SK-N-SH (cell line): ENCODE results near the gene CREG1. TPM values are rescaled to one million over a fixed set of nuclear protein-coding genes. Genes with fewer than 3 reads are reported as not detected.

ENCODE experiments used
- CTCF ChIA-PET: fragments of 300-600, 350-600 bp; formaldehyde crosslinking; extraction: SDS; loops from one replicate; lab custom pipeline; 2021; lab: Yijun Ruan, JAX
- POLR2A ChIA-PET: fragments of 350-600 bp; sonication (Branson Sonifier 250); formaldehyde crosslinking; extraction: SDS; loops from one replicate; lab custom pipeline; 2020; ENCODE audit warnings: antibody characterized with exemption, inconsistent platforms; lab: Yijun Ruan, JAX
- DNase-seq: peaks from one replicate; pipeline ENCODE4 v3.0.0; 2012
- H2AFZ ChIP-seq: fragments of 200-600 bp; sonication (generic); 2 replicates; pipeline ENCODE4 v1.8.1; 2016; ENCODE audit warnings: antibody characterized with exemption, mild to moderate bottlenecking, low read depth
- H3F3A ChIP-seq: fragments of 200-600 bp; sonication (generic); replicated peaks from 2 replicates; pipeline ENCODE3; 2016; ENCODE audit warnings: antibody characterized with exemption, mild to moderate bottlenecking; ENCODE audit not compliant: insufficient read depth
- H3K27ac ChIP-seq, 2 experiments: fragments of 200-500 bp in 1 of 2; fragments of 200-600 bp in 1 of 2; sonication (Bioruptor generic) in 1 of 2; sonication (generic), shearing (Covaris generic) in 1 of 2; 2 replicates each; pipeline versions ENCODE4 v1.5.1 to v1.6.1; 2014 to 2016; ENCODE audit warnings: low read depth in 2 of 2, inconsistent platforms in 1 of 2, low read length in 1 of 2, mild to moderate bottlenecking in 1 of 2, mixed read lengths in 1 of 2
- H3K27me3 ChIP-seq: fragments of 200-600 bp; sonication (generic), shearing (Covaris generic); 2 replicates; pipeline ENCODE4 v1.6.1; 2016; ENCODE audit warnings: mixed run types; ENCODE audit not compliant: insufficient read depth
- H3K36me3 ChIP-seq, 2 experiments: fragments of 200-500 bp in 1 of 2; fragments of 200-600 bp in 1 of 2; sonication (Bioruptor generic) in 1 of 2; sonication (generic) in 1 of 2; replicated peaks in 1 of 2; 2 replicates each; pipeline versions ENCODE3 to v1.5.1; 2014 to 2016; ENCODE audit warnings: low read length in 1 of 2, mild to moderate bottlenecking in 1 of 2; ENCODE audit not compliant: insufficient read depth in 2 of 2, control insufficient read depth in 1 of 2
- H3K4me1 ChIP-seq, 2 experiments: fragments of 200-500 bp in 1 of 2; fragments of 200-600 bp in 1 of 2; sonication (Bioruptor generic) in 1 of 2; sonication (generic), shearing (Covaris generic) in 1 of 2; 2 replicates each; pipeline versions ENCODE4 v1.5.1 to v1.6.1; 2014 to 2016; ENCODE audit warnings: low read depth in 1 of 2, low read length in 1 of 2, mixed run types in 1 of 2; ENCODE audit not compliant: insufficient read depth in 2 of 2, control insufficient read depth in 1 of 2
- H3K4me2 ChIP-seq: fragments of 200-600 bp; sonication (generic), shearing (Covaris generic); 2 replicates; pipeline ENCODE4 v1.6.1; 2017; ENCODE audit warnings: mixed run types
- H3K4me3 ChIP-seq, 2 experiments: fragments of 200-500 bp in 1 of 2; fragments of 200-600 bp in 1 of 2; sonication (Bioruptor generic) in 1 of 2; sonication (generic), shearing (Covaris generic) in 1 of 2; 2 replicates each; pipeline versions ENCODE4 v1.5.1 to v1.8.1; 2014 to 2016; ENCODE audit warnings: low read depth in 2 of 2, inconsistent platforms in 1 of 2, low read length in 1 of 2, mild to moderate bottlenecking in 1 of 2, mixed read lengths in 1 of 2, moderate library complexity in 1 of 2
- H3K79me2 ChIP-seq: fragments of 200-600 bp; sonication (generic); 2 replicates; pipeline ENCODE4 v1.8.1; 2017; ENCODE audit warnings: mild to moderate bottlenecking; ENCODE audit not compliant: insufficient read depth
- H3K9ac ChIP-seq: fragments of 200-600 bp; sonication (generic); 2 replicates; pipeline ENCODE4 v1.6.1; 2017; ENCODE audit warnings: mixed run types
- H3K9me2 ChIP-seq: fragments of 200-600 bp; sonication (generic); 2 replicates; pipeline ENCODE4 v1.6.1; 2017; ENCODE audit warnings: mixed run types
- H3K9me3 ChIP-seq: fragments of 200-600 bp; sonication (generic); 2 replicates; pipeline ENCODE4 v1.6.1; 2017; ENCODE audit warnings: mixed run types, mild to moderate bottlenecking, moderate library complexity
- H4K20me1 ChIP-seq: fragments of 200-600 bp; sonication (generic); 2 replicates; pipeline ENCODE4 v1.6.1; 2017; ENCODE audit warnings: mild to moderate bottlenecking, mixed run types; ENCODE audit not compliant: insufficient read depth
- CHD2 ChIP-seq: fragments of 150-350 bp; IDR thresholded peaks from 2 replicates; pipeline ENCODE4 v1.6.1; 2018; ENCODE audit warnings: low read length; ENCODE audit not compliant: partially characterized antibody
- ELF1 ChIP-seq: IDR thresholded peaks from 2 replicates; pipeline ENCODE4 v1.4.0; 2012
- EP300 ChIP-seq, 2 experiments: IDR thresholded peaks; 2 replicates each; pipeline versions ENCODE4 v1.4.0 to v1.6.1; 2012; ENCODE audit warnings: borderline replicate concordance in 1 of 2, low read depth in 1 of 2, low read length in 1 of 2
- FOXM1 ChIP-seq: IDR thresholded peaks from 2 replicates; pipeline ENCODE4 v1.4.0; 2012; ENCODE audit warnings: low read depth, mild to moderate bottlenecking
- JUND ChIP-seq: IDR thresholded peaks from 2 replicates; pipeline ENCODE4 v1.4.0; 2012
- RFX5 ChIP-seq: IDR thresholded peaks from 2 replicates; pipeline ENCODE4 v1.6.1; 2012; ENCODE audit warnings: mild to moderate bottlenecking, improper control_type of control experiment, low read length
- SIN3A ChIP-seq: IDR thresholded peaks from 2 replicates; pipeline ENCODE4 v1.6.1; 2012; ENCODE audit warnings: low read depth, mild to moderate bottlenecking, low read length, moderate library complexity, borderline replicate concordance
- TCF12 ChIP-seq: IDR thresholded peaks from 2 replicates; pipeline ENCODE4 v1.4.0; 2012
- WGBS: methylation state at CpG from one replicate; pipeline ENCODE4 v1.1.6; 2017; ENCODE audit warnings: low lambda C conversion rate; 5-methylcytosine and 5-hydroxymethylcytosine counted together
- polyA plus RNA-seq, 3 experiments: library from polyadenylated mRNA; depleted of rRNA; stranded (reverse); fragments of >200 nt; gene quantifications; 2 replicates each; pipeline ENCODE4 v1.2.3, GENCODE V29; 2012
- TF ChIP-seq, protein P1 (sequence below): IDR thresholded peaks from 2 replicates; pipeline ENCODE4 v1.4.0; 2012; ENCODE audit warnings: low read depth, borderline replicate concordance
- TF ChIP-seq, protein P2 (sequence below): IDR thresholded peaks from 2 replicates; pipeline ENCODE4 v1.6.1; 2012; ENCODE audit warnings: mild to moderate bottlenecking, low read depth, low read length, moderate library complexity

CREG1 gene
- polyA plus RNA-seq, 1 of the 3 experiments (the other 2 are of a cell fraction) = 26.1 TPM

DNA sequence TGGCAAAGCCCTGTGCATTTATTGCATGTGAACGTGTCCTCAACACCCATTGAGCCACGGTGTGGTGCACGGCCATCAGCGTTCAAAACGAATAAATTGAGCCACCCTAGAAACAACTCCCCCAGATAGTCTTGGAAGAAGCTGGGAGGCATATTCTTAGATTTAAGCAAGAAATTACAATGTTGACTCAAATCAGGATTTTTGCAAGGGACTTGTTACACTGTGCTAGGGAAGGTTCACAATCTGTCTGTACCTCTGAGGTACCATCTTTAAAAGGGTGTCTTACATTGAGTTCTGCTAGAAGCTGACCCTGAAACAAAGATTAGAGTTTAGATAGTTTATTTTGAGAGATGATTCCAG lies 51.4 kb downstream of the CREG1 start (continued):
- TF ChIP-seq, protein P1, sequence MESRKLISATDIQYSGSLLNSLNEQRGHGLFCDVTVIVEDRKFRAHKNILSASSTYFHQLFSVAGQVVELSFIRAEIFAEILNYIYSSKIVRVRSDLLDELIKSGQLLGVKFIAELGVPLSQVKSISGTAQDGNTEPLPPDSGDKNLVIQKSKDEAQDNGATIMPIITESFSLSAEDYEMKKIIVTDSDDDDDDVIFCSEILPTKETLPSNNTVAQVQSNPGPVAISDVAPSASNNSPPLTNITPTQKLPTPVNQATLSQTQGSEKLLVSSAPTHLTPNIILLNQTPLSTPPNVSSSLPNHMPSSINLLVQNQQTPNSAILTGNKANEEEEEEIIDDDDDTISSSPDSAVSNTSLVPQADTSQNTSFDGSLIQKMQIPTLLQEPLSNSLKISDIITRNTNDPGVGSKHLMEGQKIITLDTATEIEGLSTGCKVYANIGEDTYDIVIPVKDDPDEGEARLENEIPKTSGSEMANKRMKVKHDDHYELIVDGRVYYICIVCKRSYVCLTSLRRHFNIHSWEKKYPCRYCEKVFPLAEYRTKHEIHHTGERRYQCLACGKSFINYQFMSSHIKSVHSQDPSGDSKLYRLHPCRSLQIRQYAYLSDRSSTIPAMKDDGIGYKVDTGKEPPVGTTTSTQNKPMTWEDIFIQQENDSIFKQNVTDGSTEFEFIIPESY = no peak
- TF ChIP-seq, all 33 proteins: peak for 0

DNA sequence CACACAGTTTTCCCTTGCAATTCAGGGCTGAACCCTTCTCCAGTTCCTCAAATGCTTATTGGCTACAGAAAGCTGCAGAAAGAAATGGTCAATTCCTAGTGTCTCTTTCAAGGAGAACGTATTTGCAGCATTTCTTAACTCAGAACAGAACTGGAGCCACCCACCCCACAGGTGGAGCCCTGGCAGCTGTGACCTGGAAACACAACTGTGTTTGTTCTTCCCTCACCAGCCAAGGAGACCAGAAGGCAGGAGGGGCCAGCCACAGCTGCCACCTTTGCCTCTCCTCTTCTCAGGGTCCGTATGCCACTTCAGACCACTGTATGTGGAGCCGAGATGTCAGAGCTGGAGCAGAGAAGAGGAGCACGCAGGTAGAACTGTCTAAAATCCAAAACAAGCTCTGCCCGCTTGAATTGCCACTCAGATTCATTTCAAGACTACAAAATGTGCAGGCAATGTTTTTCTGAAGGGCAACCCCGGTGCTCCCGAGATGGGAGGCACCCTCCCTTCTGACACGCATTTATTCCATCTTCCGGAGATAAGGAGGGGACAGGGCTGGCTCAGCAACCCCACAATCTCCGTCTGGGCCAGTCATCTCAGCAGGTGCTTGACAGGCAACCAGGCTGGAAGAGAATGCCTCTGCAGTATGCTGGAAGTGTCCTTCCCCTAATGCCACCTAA lies 51.9 kb downstream of the CREG1 start:
- ChIA-PET POLR2A (no interaction called here), CTCF (interaction anchor here (3.6 kb wide), 1 partner anchor 32 kb away, joined by 14 read pairs; no protein-coding TSS in a partner anchor)
- Histone ChIP-seq H3F3A (no peaks in the 10 kb centered on the region), H3K36me3 (no peaks in the 10 kb centered on the region), H3K27ac (no peak overlapping the region), H3K27me3 (peaks cover 8% of the 10 kb centered on the region), H3K4me2 (no peak overlapping the region), H3K4me3 (no peak overlapping the region), H3K9me2 (no peaks in the 10 kb centered on the region), H3K9me3 (no peaks in the 10 kb centered on the region), H3K79me2 (no peaks in the 10 kb centered on the region), H3K9ac (no peak overlapping the region), H3K4me1 (peaks cover 0 to 10% of the 10 kb centered on the region in 2 experiments; a peak in 2 of 4 replicates), H2AFZ (no peak overlapping the region), H4K20me1 (no peaks in the 10 kb centered on the region)
- DNase-seq = no peak
- WGBS = 30% methylated on average over 9 of the region's 10 CpGs
- TF ChIP-seq ELF1 (no peak), EP300 (IDR thresholded peaks at IDR 0.05; ENCODE audit: borderline replicate concordance in 1 of 2, low read depth in 1 of 2, low read length in 1 of 2) (no peak), CHD2 (no peak), TCF12 (no peak), JUND (no peak), SIN3A (no peak), RFX5 (no peak), FOXM1 (no peak)
- TF ChIP-seq, protein P2, sequence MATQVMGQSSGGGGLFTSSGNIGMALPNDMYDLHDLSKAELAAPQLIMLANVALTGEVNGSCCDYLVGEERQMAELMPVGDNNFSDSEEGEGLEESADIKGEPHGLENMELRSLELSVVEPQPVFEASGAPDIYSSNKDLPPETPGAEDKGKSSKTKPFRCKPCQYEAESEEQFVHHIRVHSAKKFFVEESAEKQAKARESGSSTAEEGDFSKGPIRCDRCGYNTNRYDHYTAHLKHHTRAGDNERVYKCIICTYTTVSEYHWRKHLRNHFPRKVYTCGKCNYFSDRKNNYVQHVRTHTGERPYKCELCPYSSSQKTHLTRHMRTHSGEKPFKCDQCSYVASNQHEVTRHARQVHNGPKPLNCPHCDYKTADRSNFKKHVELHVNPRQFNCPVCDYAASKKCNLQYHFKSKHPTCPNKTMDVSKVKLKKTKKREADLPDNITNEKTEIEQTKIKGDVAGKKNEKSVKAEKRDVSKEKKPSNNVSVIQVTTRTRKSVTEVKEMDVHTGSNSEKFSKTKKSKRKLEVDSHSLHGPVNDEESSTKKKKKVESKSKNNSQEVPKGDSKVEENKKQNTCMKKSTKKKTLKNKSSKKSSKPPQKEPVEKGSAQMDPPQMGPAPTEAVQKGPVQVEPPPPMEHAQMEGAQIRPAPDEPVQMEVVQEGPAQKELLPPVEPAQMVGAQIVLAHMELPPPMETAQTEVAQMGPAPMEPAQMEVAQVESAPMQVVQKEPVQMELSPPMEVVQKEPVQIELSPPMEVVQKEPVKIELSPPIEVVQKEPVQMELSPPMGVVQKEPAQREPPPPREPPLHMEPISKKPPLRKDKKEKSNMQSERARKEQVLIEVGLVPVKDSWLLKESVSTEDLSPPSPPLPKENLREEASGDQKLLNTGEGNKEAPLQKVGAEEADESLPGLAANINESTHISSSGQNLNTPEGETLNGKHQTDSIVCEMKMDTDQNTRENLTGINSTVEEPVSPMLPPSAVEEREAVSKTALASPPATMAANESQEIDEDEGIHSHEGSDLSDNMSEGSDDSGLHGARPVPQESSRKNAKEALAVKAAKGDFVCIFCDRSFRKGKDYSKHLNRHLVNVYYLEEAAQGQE = no peak
